MM.1S (cell line): ENCODE results near the gene CCN5.

ENCODE experiments used
- DNase-seq: peaks from one replicate; pipeline ENCODE4 v3.0.0-alpha.2; 2015
- H2AFZ ChIP-seq: fragments of 300-600 bp; sonication (generic); 2 replicates; pipeline ENCODE4 v1.6.0; 2016; ENCODE audit warnings: antibody characterized with exemption, low read length
- H3F3A ChIP-seq: fragments of 300-600 bp; sonication (generic); 2 replicates; pipeline ENCODE4 v1.6.1; 2016; ENCODE audit warnings: mild to moderate bottlenecking, antibody characterized with exemption, low read length, moderate library complexity, mixed read lengths; ENCODE audit not compliant: insufficient read depth
- H3K27ac ChIP-seq: fragments of 300-600 bp; sonication (generic); 2 replicates; pipeline ENCODE4 v1.5.1; 2016; ENCODE audit warnings: mild to moderate bottlenecking, low read length
- H3K27me3 ChIP-seq: fragments of 300-600 bp; sonication (generic); replicated peaks from 2 replicates; pipeline ENCODE4 v1.6.0; 2016; ENCODE audit warnings: low read length; ENCODE audit not compliant: insufficient read depth
- H3K36me3 ChIP-seq: fragments of 300-600 bp; sonication (generic); replicated peaks from 2 replicates; pipeline ENCODE4 v1.6.1; 2016; ENCODE audit warnings: mild to moderate bottlenecking, low read length, mixed read lengths; ENCODE audit not compliant: insufficient read depth
- H3K4me1 ChIP-seq: fragments of 300-600 bp; sonication (generic); 2 replicates; pipeline ENCODE4 v1.6.1; 2016; ENCODE audit warnings: low read length, mixed read lengths
- H3K4me2 ChIP-seq: fragments of 300-600 bp; sonication (generic); 2 replicates; pipeline ENCODE4 v1.6.0; 2016; ENCODE audit warnings: low read depth, low read length
- H3K4me3 ChIP-seq: fragments of 300-600 bp; sonication (generic); 2 replicates; pipeline ENCODE4 v1.5.1; 2016; ENCODE audit warnings: low read length, mixed read lengths
- H3K79me2 ChIP-seq: fragments of 300-600 bp; sonication (generic); 2 replicates; pipeline ENCODE4 v1.6.1; 2016; ENCODE audit warnings: mixed run types, low read length, mixed read lengths
- H3K9ac ChIP-seq: fragments of 300-600 bp; sonication (generic); 2 replicates; pipeline ENCODE4 v1.6.1; 2016; ENCODE audit warnings: low read length, mixed read lengths
- H3K9me2 ChIP-seq: fragments of 300-600 bp; sonication (generic); replicated peaks from 2 replicates; pipeline ENCODE4 v1.6.1; 2016; ENCODE audit warnings: mild to moderate bottlenecking, low read length, mixed read lengths; ENCODE audit not compliant: insufficient read depth
- H3K9me3 ChIP-seq: fragments of 300-600 bp; sonication (generic); replicated peaks from 2 replicates; pipeline ENCODE4 v1.6.1; 2016; ENCODE audit warnings: mild to moderate bottlenecking, low read length, mixed read lengths; ENCODE audit not compliant: insufficient read depth
- H4K20me1 ChIP-seq: fragments of 300-600 bp; sonication (generic); 2 replicates; pipeline ENCODE4 v1.6.1; 2016; ENCODE audit warnings: mild to moderate bottlenecking, low read length, moderate library complexity, mixed read lengths; ENCODE audit not compliant: insufficient read depth
- CTCF ChIP-seq: fragments of 300-600 bp; sonication (generic); IDR thresholded peaks from 2 replicates; pipeline ENCODE4 v1.5.1; 2016; ENCODE audit warnings: antibody characterized with exemption, low read length, mixed read lengths
- EZH2 ChIP-seq: fragments of 300-600 bp; sonication (generic); optimal IDR thresholded peaks from 2 replicates; pipeline ENCODE3; 2017; ENCODE audit warnings: low read depth, mild to moderate bottlenecking, antibody characterized with exemption, low read length, mixed read lengths
- EZH2phosphoT487 ChIP-seq: fragments of 300-600 bp; sonication (generic); IDR thresholded peaks from 2 replicates; pipeline ENCODE4 v1.6.1; 2018; ENCODE audit warnings: antibody characterized with exemption, low read length

Gene CCN5

GRCh38 chr20:44770484-44771171, 55.5 kb downstream of the CCN5 start:
- H3K9me3 ChIP-seq, result no peaks in the 10 kb centered on the region
- DNase-seq, result no peak
- TF ChIP-seq EZH2 (no peak), CTCF (no peak), EZH2phosphoT487 (no peak)
- H3K4me3 ChIP-seq, result no peak overlapping the region
- H3K4me1 ChIP-seq, result no peaks in the 10 kb centered on the region
- H3K27ac ChIP-seq, result no peak overlapping the region
- H3K36me3 ChIP-seq, result no peaks in the 10 kb centered on the region
- H2AFZ ChIP-seq, result no peak overlapping the region
- no peaks in the 10 kb centered on the region for H4K20me1 ChIP-seq
- no peak overlapping the region for H3K9ac ChIP-seq
- H3K9me2 ChIP-seq, result no peaks in the 10 kb centered on the region
- no peak overlapping the region for H3K4me2 ChIP-seq
- no peaks in the 10 kb centered on the region for H3F3A ChIP-seq
- peaks cover 93% of the 10 kb centered on the region for H3K27me3 ChIP-seq
- H3K79me2 ChIP-seq, result no peaks in the 10 kb centered on the region

GRCh38 chr20:44771172-44771535, 56.0 kb downstream of the CCN5 start:
- TF ChIP-seq EZH2phosphoT487 (no peak), CTCF (no peak), EZH2 (no peak)
- no peak for DNase-seq

GRCh38 chr20:44772636-44773035, 57.5 kb downstream of the CCN5 start:
- DNase-seq, result no peak
- Histone ChIP-seq H3K4me3 (no peak overlapping the region), H3K79me2 (no peaks in the 10 kb centered on the region), H3K9me2 (no peaks in the 10 kb centered on the region), H3K27me3 (peaks cover 78% of the 10 kb centered on the region), H2AFZ (no peak overlapping the region), H3F3A (no peaks in the 10 kb centered on the region), H3K27ac (no peak overlapping the region), H3K4me2 (no peak overlapping the region), H3K36me3 (no peaks in the 10 kb centered on the region), H4K20me1 (no peaks in the 10 kb centered on the region), H3K4me1 (no peaks in the 10 kb centered on the region), H3K9me3 (no peaks in the 10 kb centered on the region), H3K9ac (no peak overlapping the region)
- TF ChIP-seq CTCF (no peak), EZH2 (no peak), EZH2phosphoT487 (no peak)

More at GRCh38 chr20:44771172-44771535, 56.0 kb downstream of the CCN5 start:
- no peak overlapping the region for H3K4me2 ChIP-seq
- H3K27ac ChIP-seq, result no peak overlapping the region
- no peak overlapping the region for H2AFZ ChIP-seq
- H3K4me1 ChIP-seq, result no peaks in the 10 kb centered on the region
- peaks cover 89% of the 10 kb centered on the region for H3K27me3 ChIP-seq
- no peaks in the 10 kb centered on the region for H3K79me2 ChIP-seq
- no peak overlapping the region for H3K4me3 ChIP-seq
- no peaks in the 10 kb centered on the region for H3K36me3 ChIP-seq
- H3F3A ChIP-seq, result no peaks in the 10 kb centered on the region
- no peaks in the 10 kb centered on the region for H3K9me3 ChIP-seq
- H4K20me1 ChIP-seq, result no peaks in the 10 kb centered on the region
- no peaks in the 10 kb centered on the region for H3K9me2 ChIP-seq
- no peak overlapping the region for H3K9ac ChIP-seq
